B cell (primary cell): ENCODE results near the gene ZNF804B. TPM values are rescaled to one million over a fixed set of nuclear protein-coding genes. Genes with fewer than 3 reads are reported as not detected.

ENCODE experiments used
- ATAC-seq: fragments of 200-7000 bp; cut with Tn5 transposase; one replicate; pipeline ENCODE4 v1.10.0; 2021; ENCODE audit warnings: low read depth, mild to moderate bottlenecking, moderate number of reproducible peaks, moderate library complexity
- CTCF ChIA-PET: fragments of 350-600 bp; sonication (Branson Sonifier 250); formaldehyde crosslinking; loops from one replicate; lab custom pipeline; 2021; ENCODE audit warnings: antibody characterized with exemption, inconsistent platforms; lab: Charles Lee
- POLR2A ChIA-PET: fragments of 350-600 bp; sonication (Branson Sonifier 250); formaldehyde crosslinking; loops from one replicate; lab custom pipeline; 2021; ENCODE audit warnings: antibody characterized with exemption; lab: Charles Lee
- DNase-seq: peaks from one replicate; pipeline ENCODE4 v3.0.0; 2013
- H2AFZ ChIP-seq: 2 replicates; pipeline ENCODE4 v1.6.1; 2012; ENCODE audit warnings: mild to moderate bottlenecking, low read depth, low read length; ENCODE audit not compliant: insufficient read depth, poor library complexity, severe bottlenecking
- H3K27ac ChIP-seq, 2 donors: 1 replicate in 1 of 2; 2 replicates in 1 of 2; pipeline ENCODE4 v1.5.1; 2012 to 2013; ENCODE audit warnings: low read length in 2 of 2, mild to moderate bottlenecking in 2 of 2, moderate library complexity in 1 of 2
- H3K27me3 ChIP-seq, 4 experiments: fragments of 200-600 bp in 1 of 4; sonication (generic) in 1 of 4; replicated peaks in 1 of 4; 1 replicate in 2 of 4; 2 replicates in 2 of 4; pipeline versions ENCODE4 v1.6.1 to v1.7.0; 2013 to 2016; ENCODE audit warnings: low read length in 3 of 4, mild to moderate bottlenecking in 2 of 4, mixed read lengths in 1 of 4, moderate library complexity in 1 of 4; ENCODE audit not compliant: insufficient read depth in 4 of 4, control insufficient read depth in 3 of 4; ENCODE audit errors: control extremely low read depth in 1 of 4
- H3K36me3 ChIP-seq, 2 experiments: replicated peaks in 1 of 2; 1 replicate in 1 of 2; 2 replicates in 1 of 2; pipeline versions ENCODE4 v1.6.1 to v1.7.1; 2013; ENCODE audit warnings: low read length in 1 of 2; ENCODE audit not compliant: insufficient read depth in 2 of 2, control insufficient read depth in 1 of 2; ENCODE audit errors: control extremely low read depth in 1 of 2, extremely low read depth in 1 of 2
- H3K4me1 ChIP-seq, 2 donors: fragments of 200-600 bp in 1 of 2; sonication (generic) in 1 of 2; 1 replicate in 1 of 2; 2 replicates in 1 of 2; pipeline versions ENCODE4 v1.5.1 to v1.6.1; 2013 to 2017; ENCODE audit warnings: low read length in 2 of 2; ENCODE audit not compliant: control insufficient read depth in 2 of 2, insufficient read depth in 2 of 2
- H3K4me2 ChIP-seq: replicated peaks from 2 replicates; pipeline ENCODE3; 2012; ENCODE audit warnings: mild to moderate bottlenecking, low read depth, low read length; ENCODE audit not compliant: poor library complexity, severe bottlenecking
- H3K4me3 ChIP-seq, 5 experiments: fragments of 200-600 bp in 1 of 5; sonication (generic) in 1 of 5; 1 replicate in 3 of 5; 2 replicates in 2 of 5; pipeline versions ENCODE4 v1.5.1 to v1.7.0; 2011 to 2016; ENCODE audit warnings: low read length in 4 of 5, mild to moderate bottlenecking in 4 of 5, low read depth in 2 of 5, control low read depth in 1 of 5, moderate library complexity in 1 of 5; ENCODE audit not compliant: insufficient read depth in 1 of 5; ENCODE audit errors: control extremely low read depth in 1 of 5, extremely low read depth in 1 of 5
- H3K79me2 ChIP-seq: fragments of 200-600 bp; sonication (generic); one replicate; pipeline ENCODE4 v1.6.0; 2016; ENCODE audit warnings: low read length; ENCODE audit not compliant: control insufficient read depth, insufficient read depth
- H3K9ac ChIP-seq: fragments of 200-600 bp; sonication (generic); 2 replicates; pipeline ENCODE4 v1.6.1; 2017; ENCODE audit warnings: mild to moderate bottlenecking, low read length, moderate library complexity
- H3K9me3 ChIP-seq, 3 donors: one replicate each; pipeline versions ENCODE4 v1.6.1 to v1.7.1; 2013; ENCODE audit warnings: low read length in 2 of 3; ENCODE audit not compliant: control insufficient read depth in 2 of 3, insufficient read depth in 1 of 3; ENCODE audit errors: control extremely low read depth in 1 of 3
- H4K20me1 ChIP-seq: 2 replicates; pipeline ENCODE4 v1.6.0; 2012; ENCODE audit warnings: mild to moderate bottlenecking, low read length; ENCODE audit not compliant: insufficient read depth, control insufficient read depth, poor library complexity, severe bottlenecking
- H3K27ac Mint-ChIP-seq: one replicate; pipeline ENCODE4 v1.8.0; 2021; ENCODE audit warnings: mixed read lengths
- H3K27me3 Mint-ChIP-seq: one replicate; pipeline ENCODE4 v1.8.0; 2021; ENCODE audit warnings: mixed read lengths
- H3K4me1 Mint-ChIP-seq: one replicate; pipeline ENCODE4 v1.8.0; 2021; ENCODE audit warnings: mixed read lengths
- H3K4me3 Mint-ChIP-seq: one replicate; pipeline ENCODE4 v1.8.0; 2021; ENCODE audit warnings: mixed read lengths
- H3K9me3 Mint-ChIP-seq: one replicate; pipeline ENCODE4 v1.8.0; 2022; ENCODE audit warnings: mixed read lengths; ENCODE audit not compliant: insufficient read depth
- EZH2 ChIP-seq: IDR thresholded peaks from 2 replicates; pipeline ENCODE4 v1.6.1; 2012; ENCODE audit warnings: borderline replicate concordance, low read depth, mild to moderate bottlenecking, moderate library complexity, low read length; ENCODE audit not compliant: insufficient read depth, poor library complexity, severe bottlenecking
- WGBS: methylation state at CpG from one replicate; pipeline ENCODE4 v1.1.5; 2013; ENCODE audit warnings: missing lambda C conversion rate; ENCODE audit not compliant: insufficient coverage; 5-methylcytosine and 5-hydroxymethylcytosine counted together
- intact Hi-C: fragments of 100-400 bp; cut with micrococcal nuclease; formaldehyde crosslinking; loops from one replicate; pipeline ENCODE4 v1.10.0; 2022
- polyA plus RNA-seq: library from polyadenylated mRNA; depleted of rRNA; stranded (reverse); fragments of >200 nt; gene quantifications from 2 replicates; pipeline ENCODE4 v1.2.3, GENCODE V29; 2012
- total RNA-seq, 2 donors: library from RNA; stranded (reverse); fragments of 120-200 nt in 1 of 2; gene quantifications; 1 replicate in 1 of 2; 2 replicates in 1 of 2; pipeline versions ENCODE4 v1.2.3 to v1.2.4, GENCODE V29; 2013 to 2022
- TF ChIP-seq, protein P1 (sequence below): fragments of 200-600 bp; IDR thresholded peaks from one replicate; pipeline ENCODE4 v1.8.0; 2022; ENCODE audit warnings: antibody characterized with exemption, mild to moderate bottlenecking

The ZNF804B gene
- total and polyA plus RNA-seq, 2 donors (not counting 1 experiment from before 2014, with no cell fraction given): not detected

DNA sequence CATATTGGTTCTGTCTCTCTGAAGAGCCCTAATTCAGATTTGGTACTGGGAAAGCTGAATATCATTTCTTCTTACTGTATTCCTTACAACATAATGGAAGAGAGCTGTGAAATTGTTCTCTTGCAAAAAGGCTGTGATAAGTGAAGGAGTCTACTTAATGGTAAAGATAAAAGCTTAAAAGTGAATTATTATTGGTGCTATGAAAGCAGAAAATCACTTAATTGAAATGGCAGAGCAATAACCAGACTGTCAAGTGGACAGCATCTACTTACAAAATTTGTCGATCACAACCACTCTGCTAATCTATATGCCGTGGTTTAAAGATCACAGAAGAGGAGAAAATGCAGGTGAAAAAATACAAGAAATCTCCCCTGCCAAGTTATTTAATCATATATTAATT lies 300.7 kb downstream of the ZNF804B start:
- CTCF ChIA-PET: no interaction called here
- H3K9ac ChIP-seq: no peak overlapping the region
- no peaks in the 10 kb centered on the region for H3K9me3 ChIP-seq
- no peak overlapping the region for H3K27ac ChIP-seq
- no peaks in the 10 kb centered on the region for H3K79me2 ChIP-seq
- no peaks in the 10 kb centered on the region for H3K4me1 ChIP-seq
- Mint-ChIP-seq H3K9me3 (no peaks in the 10 kb centered on the region), H3K4me3 (no peak overlapping the region), H3K27ac (no peak overlapping the region), H3K4me1 (no peaks in the 10 kb centered on the region), H3K27me3 (no peaks in the 10 kb centered on the region)
- POLR2A ChIA-PET: no interaction called here
- H3K4me3 ChIP-seq: no peak overlapping the region
- no peak overlapping the region for H2AFZ ChIP-seq
- TF ChIP-seq, protein P1, sequence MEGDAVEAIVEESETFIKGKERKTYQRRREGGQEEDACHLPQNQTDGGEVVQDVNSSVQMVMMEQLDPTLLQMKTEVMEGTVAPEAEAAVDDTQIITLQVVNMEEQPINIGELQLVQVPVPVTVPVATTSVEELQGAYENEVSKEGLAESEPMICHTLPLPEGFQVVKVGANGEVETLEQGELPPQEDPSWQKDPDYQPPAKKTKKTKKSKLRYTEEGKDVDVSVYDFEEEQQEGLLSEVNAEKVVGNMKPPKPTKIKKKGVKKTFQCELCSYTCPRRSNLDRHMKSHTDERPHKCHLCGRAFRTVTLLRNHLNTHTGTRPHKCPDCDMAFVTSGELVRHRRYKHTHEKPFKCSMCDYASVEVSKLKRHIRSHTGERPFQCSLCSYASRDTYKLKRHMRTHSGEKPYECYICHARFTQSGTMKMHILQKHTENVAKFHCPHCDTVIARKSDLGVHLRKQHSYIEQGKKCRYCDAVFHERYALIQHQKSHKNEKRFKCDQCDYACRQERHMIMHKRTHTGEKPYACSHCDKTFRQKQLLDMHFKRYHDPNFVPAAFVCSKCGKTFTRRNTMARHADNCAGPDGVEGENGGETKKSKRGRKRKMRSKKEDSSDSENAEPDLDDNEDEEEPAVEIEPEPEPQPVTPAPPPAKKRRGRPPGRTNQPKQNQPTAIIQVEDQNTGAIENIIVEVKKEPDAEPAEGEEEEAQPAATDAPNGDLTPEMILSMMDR: no peak
- TF ChIP-seq EZH2: no peak
- DNase-seq: no peak
- H3K4me2 ChIP-seq: no peak overlapping the region
- no peak for ATAC-seq
- intact Hi-C loops: no loop called here
- H3K27me3 ChIP-seq: no peaks in the 10 kb centered on the region
- H4K20me1 ChIP-seq: no peaks in the 10 kb centered on the region
- WGBS: no CpG with 5 or more reads among the region's 2 CpGs
- H3K36me3 ChIP-seq: no peaks in the 10 kb centered on the region

DNA sequence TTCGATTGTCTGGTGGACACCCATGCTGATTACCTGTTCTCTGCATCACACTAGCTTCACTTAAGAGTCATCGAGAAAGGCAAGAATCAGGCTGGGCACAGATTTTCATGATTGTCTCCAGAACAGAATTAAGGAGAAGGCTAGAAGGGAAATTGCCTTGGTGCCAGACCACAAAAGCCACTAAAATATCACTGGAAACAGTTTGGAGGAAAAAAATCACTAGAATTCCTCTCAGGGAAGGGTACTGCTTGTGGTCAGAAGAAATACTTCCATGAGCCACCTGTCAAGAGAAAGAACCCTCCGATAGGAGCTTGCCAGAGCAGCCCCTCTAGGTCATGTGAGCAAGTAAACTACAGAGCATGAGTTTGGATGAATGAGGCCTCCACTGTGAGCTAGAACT lies 305.3 kb downstream of the ZNF804B start:
- TF ChIP-seq, protein P1: no peak
- no peak for TF ChIP-seq EZH2
- H4K20me1 ChIP-seq: no peaks in the 10 kb centered on the region
- no peaks in the 10 kb centered on the region for H3K27me3 Mint-ChIP-seq
- no peaks in the 10 kb centered on the region for H3K79me2 ChIP-seq
- ATAC-seq: no peak
- no peak overlapping the region for H3K4me2 ChIP-seq
- no peak overlapping the region for H3K27ac ChIP-seq
- H3K9me3 Mint-ChIP-seq: no peaks in the 10 kb centered on the region
- no peak overlapping the region for H3K27ac Mint-ChIP-seq
- no peak overlapping the region for H3K4me3 Mint-ChIP-seq
- intact Hi-C loops: no loop called here
- no peaks in the 10 kb centered on the region for H3K36me3 ChIP-seq
- H3K4me1 ChIP-seq: no peaks in the 10 kb centered on the region
- no peak overlapping the region for H2AFZ ChIP-seq
- H3K27me3 ChIP-seq: no peaks in the 10 kb centered on the region
- H3K4me1 Mint-ChIP-seq: no peaks in the 10 kb centered on the region
- H3K4me3 ChIP-seq: no peak overlapping the region
- 10% methylated on average over 2 of the region's 3 CpGs for WGBS
- H3K9me3 ChIP-seq: no peaks in the 10 kb centered on the region
- H3K9ac ChIP-seq: no peak overlapping the region
- ChIA-PET POLR2A (no interaction called here), CTCF (interaction anchor here (0.6 kb wide), 1 partner anchor 254 kb away, joined by 3 read pairs; no protein-coding TSS in a partner anchor)
- DNase-seq: no peak
